Large intestine (tissue), 3 donors: ENCODE data around the gene CTCFL. TPM values are rescaled to one million over a fixed set of nuclear protein-coding genes. Genes with fewer than 3 reads are reported as not detected.

Source experiments
- DNase-seq, 2 donors: peaks; one replicate each; pipeline versions ENCODE4 v3.0.0 to v3.0.0-alpha.2; 2013
- H3K27ac ChIP-seq: one replicate; pipeline ENCODE4 v1.5.1; 2013; ENCODE audit warnings: low read length
- H3K27me3 ChIP-seq: 2 replicates; pipeline ENCODE4 v1.6.1; 2013; ENCODE audit warnings: low read length; ENCODE audit not compliant: control insufficient read depth, insufficient read depth
- H3K36me3 ChIP-seq: 2 replicates; pipeline ENCODE4 v1.6.1; 2013; ENCODE audit warnings: low read length; ENCODE audit not compliant: control insufficient read depth, insufficient read depth
- H3K4me1 ChIP-seq: one replicate; pipeline ENCODE4 v1.6.1; 2013; ENCODE audit warnings: low read length; ENCODE audit not compliant: control insufficient read depth, insufficient read depth
- H3K4me3 ChIP-seq: one replicate; pipeline ENCODE4 v1.5.1; 2013; ENCODE audit warnings: low read length
- H3K9me3 ChIP-seq: one replicate; pipeline ENCODE4 v1.6.1; 2013; ENCODE audit warnings: mild to moderate bottlenecking, low read depth, low read length, moderate library complexity; ENCODE audit not compliant: control insufficient read depth
- WGBS: methylation state at CpG from one replicate; pipeline ENCODE4 v1.1.5; 2013; ENCODE audit warnings: low lambda C conversion rate; ENCODE audit not compliant: insufficient coverage; 5-methylcytosine and 5-hydroxymethylcytosine counted together
- polyA plus RNA-seq: library from polyadenylated mRNA; unstranded; fragments of 120-200 nt; gene quantifications from one replicate; pipeline ENCODE4 v1.2.1, GENCODE V29; 2013

CTCFL gene
- polyA plus RNA-seq, 1 donor = 0.03 TPM

DNA sequence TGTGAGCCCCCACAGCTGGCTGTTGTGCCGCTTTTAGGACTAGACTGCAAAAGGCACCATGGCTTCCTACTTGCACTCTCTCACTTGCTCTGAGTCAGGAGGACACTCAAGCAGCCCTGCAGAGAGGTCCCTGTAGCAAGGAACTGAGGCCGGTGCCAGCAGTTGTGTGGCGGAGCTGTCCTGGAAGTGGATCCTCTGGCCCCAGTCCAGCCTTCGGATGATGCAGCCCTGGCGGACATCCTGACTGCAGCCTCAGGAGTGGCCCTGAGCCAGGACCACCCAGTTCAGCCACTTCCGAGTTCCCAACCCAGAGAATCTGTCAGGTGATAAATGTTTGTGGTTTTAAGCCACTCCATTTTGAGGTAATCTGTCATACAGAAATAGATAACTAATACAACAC, 17.5 kb downstream of the CTCFL start:
- DNase-seq = no peak
- Histone ChIP-seq H3K27ac (no peak overlapping the region), H3K9me3 (no peaks in the 10 kb centered on the region), H3K36me3 (no peaks in the 10 kb centered on the region), H3K27me3 (no peaks in the 10 kb centered on the region), H3K4me3 (no peak overlapping the region), H3K4me1 (no peaks in the 10 kb centered on the region)
- WGBS = no CpG with 5 or more reads among the region's 6 CpGs

- DNase-seq = no peak
- Histone ChIP-seq H3K27ac (no peak overlapping the region), H3K9me3 (no peaks in the 10 kb centered on the region), H3K4me1 (no peaks in the 10 kb centered on the region), H3K36me3 (no peaks in the 10 kb centered on the region), H3K27me3 (no peaks in the 10 kb centered on the region), H3K4me3 (no peak overlapping the region)
- WGBS = no CpG with 5 or more reads among the region's 6 CpGs
Observed at GRCh38 chr20:57505979-57506378, 19.0 kb downstream of the CTCFL start.

DNA sequence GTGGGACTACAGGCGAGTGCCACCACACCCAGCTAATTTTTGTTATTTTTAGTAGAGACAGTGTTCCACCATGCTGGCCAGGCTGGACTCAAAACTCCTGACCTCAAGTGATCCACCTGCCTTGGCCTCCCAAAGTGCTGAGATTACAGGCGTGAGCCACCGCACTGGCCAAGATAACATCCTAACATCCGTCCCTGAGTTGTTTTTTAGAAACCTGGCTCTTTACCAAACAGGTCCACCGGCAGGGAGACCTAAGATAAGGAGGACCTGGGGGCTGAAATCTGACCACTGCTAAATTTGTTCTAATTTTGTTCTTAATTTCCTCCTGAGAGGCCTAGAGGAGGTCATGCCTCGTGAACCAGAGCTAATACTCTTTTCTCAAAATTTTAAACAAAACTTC, 20.5 kb downstream of the CTCFL start:
- Histone ChIP-seq H3K9me3 (no peaks in the 10 kb centered on the region), H3K4me3 (no peak overlapping the region), H3K27ac (no peak overlapping the region), H3K4me1 (no peaks in the 10 kb centered on the region), H3K27me3 (peaks cover 3% of the 10 kb centered on the region), H3K36me3 (no peaks in the 10 kb centered on the region)
- no peak for DNase-seq
- no CpG with 5 or more reads among the region's 6 CpGs for WGBS

DNA sequence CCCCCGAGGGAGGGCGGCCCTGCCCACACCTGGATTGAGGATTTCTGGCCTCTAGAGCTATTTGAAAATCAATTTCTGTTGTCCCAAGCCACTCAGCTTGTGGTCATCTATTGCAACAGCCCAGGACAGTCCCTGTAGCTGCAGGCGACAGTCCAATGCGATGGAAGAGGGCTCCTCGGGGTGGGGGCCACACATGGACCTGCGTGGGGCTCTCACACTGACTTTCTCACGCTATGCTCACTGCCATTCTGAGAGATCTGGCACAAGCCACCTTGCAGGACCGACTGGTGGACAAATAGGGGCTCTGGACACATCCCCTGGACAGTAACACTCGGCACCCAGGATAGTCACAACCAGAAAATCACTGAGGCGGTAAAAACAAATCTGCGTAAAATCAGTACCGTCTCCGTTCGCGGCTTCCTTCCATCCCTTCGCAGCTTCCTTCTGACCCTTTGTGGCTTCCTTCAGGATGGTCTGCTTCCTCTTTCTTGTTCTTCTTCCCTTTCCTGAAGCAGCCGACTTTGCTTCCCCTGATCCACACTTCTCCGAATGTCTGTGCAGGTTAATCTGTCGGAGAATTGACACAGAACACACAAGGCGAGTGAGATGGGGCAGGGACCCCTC, 21.8 kb downstream of the CTCFL start:
- Histone ChIP-seq H3K27ac (no peak overlapping the region), H3K4me3 (no peak overlapping the region), H3K27me3 (peaks cover 12% of the 10 kb centered on the region), H3K9me3 (no peaks in the 10 kb centered on the region), H3K36me3 (no peaks in the 10 kb centered on the region), H3K4me1 (no peaks in the 10 kb centered on the region)
- DNase-seq = no peak
- WGBS = 89% methylated on average over 3 of the region's 20 CpGs

- Histone ChIP-seq H3K27ac (no peak overlapping the region), H3K4me1 (no peaks in the 10 kb centered on the region), H3K27me3 (peaks cover 12% of the 10 kb centered on the region), H3K36me3 (no peaks in the 10 kb centered on the region), H3K4me3 (no peak overlapping the region), H3K9me3 (no peaks in the 10 kb centered on the region)
- WGBS = no CpG with 5 or more reads among the region's 6 CpGs
- DNase-seq = no peak
Observed at GRCh38 chr20:57502336-57502700, 22.6 kb downstream of the CTCFL start.

DNA sequence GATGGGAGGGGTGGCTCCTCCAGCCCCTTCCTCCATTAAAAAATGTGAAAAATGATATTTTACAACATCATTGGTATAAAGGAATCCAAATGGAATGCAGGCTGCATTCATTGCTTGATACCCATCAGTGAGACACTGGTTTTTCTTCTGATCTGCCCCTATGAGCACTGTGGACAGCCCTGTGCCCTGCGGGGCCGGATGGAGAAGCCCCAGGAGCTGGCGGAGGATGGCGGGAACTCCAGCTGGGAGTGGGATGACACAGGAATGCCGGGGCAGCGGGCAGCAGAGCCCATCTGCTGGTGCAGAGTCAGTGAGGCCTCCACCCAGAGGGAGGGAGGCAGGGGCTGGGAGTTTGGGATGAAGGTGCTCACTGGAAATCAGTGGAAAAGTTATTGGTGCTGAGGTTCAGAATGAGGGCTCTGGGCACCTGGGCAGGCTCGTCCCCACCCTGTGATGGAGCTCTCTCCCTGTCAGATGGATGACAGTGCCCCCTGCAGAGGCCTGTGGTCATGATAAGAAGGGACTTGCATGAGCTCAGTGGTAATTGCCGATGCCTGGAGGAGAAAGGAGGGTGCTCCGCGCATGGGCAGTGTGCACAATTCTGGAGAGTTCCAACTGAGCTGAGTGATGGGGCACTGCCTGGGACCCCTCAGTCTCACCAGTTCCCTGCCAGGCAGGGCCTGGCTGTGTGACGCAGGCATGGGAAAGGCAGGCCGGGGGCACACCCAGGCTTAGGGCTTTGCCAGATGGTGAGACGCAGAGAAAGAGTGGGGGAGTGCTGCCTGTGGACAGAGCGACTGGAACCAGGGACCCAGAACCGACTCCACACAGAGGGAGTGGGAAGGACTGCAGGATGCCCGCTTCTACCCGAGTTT, 23.2 kb downstream of the CTCFL start:
- no peak for DNase-seq
- H3K27ac ChIP-seq = no peak overlapping the region
- no peaks in the 10 kb centered on the region for H3K9me3 ChIP-seq
- WGBS = 80% methylated on average over 2 of the region's 17 CpGs
- no peaks in the 10 kb centered on the region for H3K4me1 ChIP-seq
- H3K27me3 ChIP-seq = peaks cover 12% of the 10 kb centered on the region
- no peak overlapping the region for H3K4me3 ChIP-seq
- no peaks in the 10 kb centered on the region for H3K36me3 ChIP-seq

- no peak overlapping the region for H3K27ac ChIP-seq
- H3K4me3 ChIP-seq = no peak overlapping the region
- H3K4me1 ChIP-seq = no peaks in the 10 kb centered on the region
- no peaks in the 10 kb centered on the region for H3K36me3 ChIP-seq
- no peaks in the 10 kb centered on the region for H3K9me3 ChIP-seq
- DNase-seq = no peak
- no CpG with 5 or more reads among the region's 17 CpGs for WGBS
- H3K27me3 ChIP-seq = peaks cover 12% of the 10 kb centered on the region
Observed at GRCh38 chr20:57500962-57501361, 24.0 kb downstream of the CTCFL start.

DNA sequence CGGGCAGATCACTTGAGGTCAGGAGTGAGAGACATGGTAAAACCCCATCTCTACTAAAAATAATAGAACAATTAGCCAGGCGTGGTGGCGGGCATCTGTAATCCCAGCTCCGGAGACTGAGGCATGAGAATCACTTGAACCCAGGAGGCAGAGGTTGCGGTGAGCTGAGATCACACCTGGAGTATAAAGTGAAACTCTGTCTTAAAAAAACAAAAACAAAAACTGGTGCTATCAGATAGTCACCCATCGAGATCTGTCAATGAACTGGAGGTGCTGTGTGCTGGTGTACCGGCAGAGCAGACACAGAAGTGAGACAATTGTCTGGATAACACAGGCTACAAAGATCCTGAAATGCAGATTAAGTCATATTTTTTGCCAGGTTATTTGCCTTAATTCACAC, 24.7 kb downstream of the CTCFL start:
- Histone ChIP-seq H3K4me3 (no peak overlapping the region), H3K9me3 (no peaks in the 10 kb centered on the region), H3K27me3 (peaks cover 12% of the 10 kb centered on the region), H3K4me1 (no peaks in the 10 kb centered on the region), H3K27ac (no peak overlapping the region), H3K36me3 (no peaks in the 10 kb centered on the region)
- 60% methylated on average over 1 of the region's 7 CpGs for WGBS
- DNase-seq = no peak

DNA sequence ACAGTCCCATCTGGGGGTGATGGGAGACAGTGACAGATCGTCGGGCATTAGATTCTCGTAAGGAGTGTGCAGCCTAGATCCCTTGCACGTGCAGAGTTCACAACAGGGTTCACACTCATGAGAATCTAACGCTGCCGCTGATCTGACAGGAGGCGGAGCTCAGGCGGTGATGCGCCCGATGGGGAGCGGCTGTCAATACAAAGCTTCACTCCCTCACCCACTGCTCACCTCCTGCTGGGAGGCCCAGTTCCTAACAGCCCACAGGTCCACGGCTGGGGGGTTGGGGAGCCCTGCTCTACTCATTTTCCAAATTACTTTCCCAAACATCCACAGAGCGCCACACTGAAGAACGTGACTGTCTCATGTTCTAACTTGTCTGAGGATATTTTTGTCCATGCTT, 25.3 kb downstream of the CTCFL start:
- Histone ChIP-seq H3K4me1 (no peaks in the 10 kb centered on the region), H3K9me3 (no peaks in the 10 kb centered on the region), H3K27ac (no peak overlapping the region), H3K36me3 (no peaks in the 10 kb centered on the region), H3K27me3 (peaks cover 12% of the 10 kb centered on the region), H3K4me3 (no peak overlapping the region)
- WGBS = 10% methylated on average over 2 of the region's 14 CpGs
- no peak for DNase-seq

GRCh38 chr20:57498425-57499400, 26.2 kb downstream of the CTCFL start:
- Histone ChIP-seq H3K4me1 (no peaks in the 10 kb centered on the region), H3K4me3 (no peak overlapping the region), H3K36me3 (no peaks in the 10 kb centered on the region), H3K27me3 (peaks cover 12% of the 10 kb centered on the region), H3K27ac (no peak overlapping the region), H3K9me3 (no peaks in the 10 kb centered on the region)
- no peak for DNase-seq
- 0% methylated on average over 1 of the region's 20 CpGs for WGBS
